GM18861 (cell line): ENCODE results near the gene PTPRE.

Source experiments
- ATAC-seq: cut with Tn5 transposase; IDR thresholded peaks from one replicate; pipeline ENCODE4 v1.9.1; 2021; ENCODE audit not compliant: unreplicated experiment

PTPRE gene

GRCh38 chr10:127949831-127950230, 42.9 kb downstream of the PTPRE start:
- no peak for ATAC-seq

GRCh38 chr10:127951861-127952574, 45.1 kb downstream of the PTPRE start:
- ATAC-seq = no peak

GRCh38 chr10:127952575-127952869, 45.6 kb downstream of the PTPRE start:
- no peak for ATAC-seq

GRCh38 chr10:127952918-127953317, 46.0 kb downstream of the PTPRE start:
- no peak for ATAC-seq

GRCh38 chr10:127953876-127954275, 47.0 kb downstream of the PTPRE start:
- no peak for ATAC-seq

GRCh38 chr10:127959428-127959827, 52.5 kb downstream of the PTPRE start:
- no peak for ATAC-seq

GRCh38 chr10:127961071-127961470, 54.2 kb downstream of the PTPRE start:
- ATAC-seq = no peak

GRCh38 chr10:127962205-127962604, 55.3 kb downstream of the PTPRE start:
- no peak for ATAC-seq

- ATAC-seq = no peak
Measured at GRCh38 chr10:127963136-127963535, 56.2 kb downstream of the PTPRE start.

GRCh38 chr10:127964621-127965020, 57.7 kb downstream of the PTPRE start:
- no peak for ATAC-seq

- ATAC-seq = no peak
Measured at GRCh38 chr10:127966875-127967274, 60.0 kb downstream of the PTPRE start.

- ATAC-seq = no peak
Measured at GRCh38 chr10:127968027-127968441, 61.1 kb downstream of the PTPRE start.

- no peak for ATAC-seq
Measured at GRCh38 chr10:127968659-127969058, 61.8 kb downstream of the PTPRE start.

GRCh38 chr10:127971101-127971946, 64.4 kb downstream of the PTPRE start:
- ATAC-seq = no peak

GRCh38 chr10:127971963-127972615, 65.2 kb downstream of the PTPRE start:
- ATAC-seq = no peak

GRCh38 chr10:127972751-127973357, 66.0 kb downstream of the PTPRE start:
- no peak for ATAC-seq

GRCh38 chr10:127973791-127974311, 66.9 kb downstream of the PTPRE start:
- no peak for ATAC-seq

- ATAC-seq = no peak
Measured at GRCh38 chr10:127974911-127975310, 68.0 kb downstream of the PTPRE start.

- ATAC-seq = no peak
Measured at GRCh38 chr10:127976286-127976685, 69.4 kb downstream of the PTPRE start.

GRCh38 chr10:127976701-127977356, 69.9 kb downstream of the PTPRE start:
- no peak for ATAC-seq
